Limb (tissue), 2 donors: ENCODE measurements around the gene EYS.
"Not testable (repeated sequence)": the region's sequence is repeated elsewhere in the genome, so short reads cannot be mapped to it uniquely, and the experiment has no call there.

Experiments used
- DNase-seq, 2 donors: peaks; one replicate each; pipeline ENCODE4 v3.0.0-alpha.2; 2016; ENCODE audit errors: extremely low spot score in 2 of 2

Gene EYS

GRCh38 chr6:63858691-63859090 is 1848.3 kb downstream of the EYS start:
- no peak for DNase-seq

- no peak for DNase-seq
These were observed 1850.8 kb downstream of the EYS start for GRCh38 chr6:63856271-63856670.

- no peak for DNase-seq
These were observed 1862.7 kb downstream of the EYS start for GRCh38 chr6:63844287-63844686.

- DNase-seq, result no peak
These were observed 1867.5 kb downstream of the EYS start for GRCh38 chr6:63839485-63839884.

GRCh38 chr6:63828678-63829077 is 1878.3 kb downstream of the EYS start:
- not testable (repeated sequence) for DNase-seq

GRCh38 chr6:63824722-63825121 is 1882.3 kb downstream of the EYS start:
- no peak for DNase-seq

- no peak for DNase-seq
These were observed 1885.6 kb downstream of the EYS start for GRCh38 chr6:63821442-63821841.

- no peak for DNase-seq
These were observed 1887.2 kb downstream of the EYS start for GRCh38 chr6:63819831-63820230.

- no peak for DNase-seq
These were observed 1889.5 kb downstream of the EYS start for GRCh38 chr6:63817492-63818050.

- no peak for DNase-seq
These were observed 1890.0 kb downstream of the EYS start for GRCh38 chr6:63816982-63817436.

GRCh38 chr6:63816401-63816981 is 1890.5 kb downstream of the EYS start:
- no peak for DNase-seq

- no peak for DNase-seq
These were observed 1892.6 kb downstream of the EYS start for GRCh38 chr6:63814459-63814858.

- peak in 1 of 2 donors; percentile 21 for DNase-seq
These were observed 1893.4 kb downstream of the EYS start for GRCh38 chr6:63813566-63814120.

GRCh38 chr6:63808576-63808975 is 1898.5 kb downstream of the EYS start:
- DNase-seq, result no peak

GRCh38 chr6:63807056-63807455 is 1900.0 kb downstream of the EYS start:
- DNase-seq, result no peak

- no peak for DNase-seq
These were observed 1900.5 kb downstream of the EYS start for GRCh38 chr6:63806573-63806913.

- DNase-seq, result no peak
These were observed 1901.0 kb downstream of the EYS start for GRCh38 chr6:63805808-63806572.

GRCh38 chr6:63805345-63805744 is 1901.7 kb downstream of the EYS start:
- no peak for DNase-seq

- DNase-seq, result no peak
These were observed 1902.6 kb downstream of the EYS start for GRCh38 chr6:63804381-63804956.

- DNase-seq, result no peak
These were observed 1903.7 kb downstream of the EYS start for GRCh38 chr6:63803371-63803770.

- DNase-seq, result no peak
These were observed 1904.3 kb downstream of the EYS start for GRCh38 chr6:63802606-63803206.

- not testable (repeated sequence) for DNase-seq
These were observed 1906.6 kb downstream of the EYS start for GRCh38 chr6:63800386-63800785.
